AML-193 (cell line): ENCODE results near the gene MARCHF10.
A peak's percentile ranks its signal among the peaks of the same experiment; 100 is the strongest.

ENCODE experiments used
- DNase-seq, 2 experiments: peaks; one replicate each; lab custom pipeline; 2025; lab: John Stamatoyannopoulos, UW

MARCHF10 gene

DNA sequence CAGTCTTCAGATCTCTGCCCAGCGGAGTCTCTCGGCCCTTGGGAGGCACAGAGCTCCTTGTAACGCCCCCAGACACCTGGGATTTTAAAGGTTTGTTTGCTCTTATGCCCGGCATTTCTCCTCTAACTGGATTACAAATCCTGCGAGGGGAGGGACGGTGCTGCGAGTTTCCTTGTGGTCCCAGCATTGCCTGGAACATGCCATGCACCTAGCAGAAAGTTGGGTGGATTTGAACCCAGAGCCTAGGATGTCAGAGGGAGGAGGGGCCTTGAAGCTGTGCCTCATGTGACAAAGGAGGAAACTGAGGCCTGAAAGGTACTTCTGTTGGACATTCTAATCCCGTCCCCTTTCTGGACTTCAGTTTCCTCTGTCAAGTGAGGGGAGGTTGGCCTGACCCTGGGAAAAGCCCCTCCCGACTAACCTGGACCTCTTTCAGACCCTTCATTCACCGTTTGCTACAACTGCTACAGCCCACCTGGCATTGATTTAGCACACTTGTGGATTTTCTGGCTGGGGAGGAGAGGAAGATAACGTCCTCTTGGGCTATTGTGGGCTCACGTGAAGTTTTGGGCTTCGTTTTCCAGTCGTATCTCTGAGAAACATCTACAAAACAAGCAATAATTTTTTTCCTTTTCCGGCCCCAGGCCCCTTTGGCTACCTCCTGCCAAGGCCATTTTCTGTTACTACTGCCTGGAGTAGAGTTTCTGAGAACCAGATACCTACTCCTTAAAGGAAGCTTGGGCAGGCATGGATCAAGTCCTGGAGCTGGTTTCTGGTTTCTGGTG is 149.8 kb downstream of the MARCHF10 start:
- DNase-seq, result no peak

DNA sequence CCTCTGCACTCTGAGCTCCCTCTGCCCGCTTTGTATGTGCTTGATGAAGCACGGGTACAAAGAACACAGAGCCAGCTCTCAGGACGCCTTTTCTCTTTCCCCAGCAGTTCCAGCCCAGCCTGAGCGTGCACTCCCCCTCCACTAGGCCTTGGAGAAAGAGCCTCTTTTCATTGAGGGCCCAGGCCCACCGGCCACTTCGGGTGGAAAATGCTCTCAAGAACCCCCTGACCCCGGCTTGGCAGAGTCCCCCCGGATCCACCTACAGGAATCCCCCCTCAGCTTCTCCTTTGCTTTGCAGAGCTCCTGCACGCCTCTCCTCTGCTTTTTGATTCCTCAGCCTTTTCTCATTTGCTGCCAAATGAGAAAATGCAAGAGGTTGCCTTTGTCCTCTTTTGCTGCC is 150.4 kb downstream of the MARCHF10 start:
- no peak for DNase-seq

DNA sequence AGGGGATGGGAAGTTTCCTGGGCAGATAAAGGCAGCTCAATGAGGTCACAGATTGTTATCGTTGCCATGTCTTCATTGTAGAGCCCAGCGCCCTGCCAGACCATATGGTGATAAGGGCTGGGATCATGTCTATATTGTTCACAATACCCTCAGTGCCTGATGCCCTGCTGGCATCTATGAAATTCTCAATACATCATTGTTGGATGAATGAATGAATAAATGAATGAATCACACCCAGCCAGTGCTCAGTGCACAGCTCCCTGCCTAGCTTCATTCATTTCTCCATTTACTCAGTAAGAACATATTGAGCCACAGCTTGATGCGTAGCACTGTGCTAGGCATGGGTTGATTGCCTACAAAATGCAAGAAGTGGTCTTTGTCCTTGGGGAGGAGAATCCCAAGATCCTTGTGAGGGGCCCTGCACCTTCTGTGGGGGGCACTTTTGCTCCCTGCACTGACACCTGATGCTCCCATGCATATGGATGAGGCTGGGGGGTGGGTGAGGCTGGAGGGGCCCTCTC is 150.9 kb downstream of the MARCHF10 start:
- no peak for DNase-seq

DNA sequence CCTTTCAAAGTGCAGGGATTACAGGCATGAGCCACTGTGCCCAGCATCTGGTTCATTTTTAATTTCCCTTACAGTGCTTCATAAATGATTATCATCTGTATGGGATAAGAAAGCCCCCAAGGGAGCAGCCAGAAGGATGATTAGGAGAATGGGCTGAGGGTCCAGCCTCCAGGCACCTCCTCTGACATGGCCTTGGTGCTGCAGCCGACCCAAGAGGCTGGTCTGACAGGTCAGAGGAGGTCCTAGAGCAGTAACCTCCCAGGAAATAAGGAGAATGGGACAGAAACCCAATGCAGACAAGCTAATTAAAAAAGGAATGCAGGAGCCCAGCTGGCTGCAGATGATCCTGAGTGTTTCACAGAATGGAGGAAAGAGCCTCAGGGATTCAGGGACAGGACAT is 151.7 kb downstream of the MARCHF10 start:
- DNase-seq, result no peak

DNA sequence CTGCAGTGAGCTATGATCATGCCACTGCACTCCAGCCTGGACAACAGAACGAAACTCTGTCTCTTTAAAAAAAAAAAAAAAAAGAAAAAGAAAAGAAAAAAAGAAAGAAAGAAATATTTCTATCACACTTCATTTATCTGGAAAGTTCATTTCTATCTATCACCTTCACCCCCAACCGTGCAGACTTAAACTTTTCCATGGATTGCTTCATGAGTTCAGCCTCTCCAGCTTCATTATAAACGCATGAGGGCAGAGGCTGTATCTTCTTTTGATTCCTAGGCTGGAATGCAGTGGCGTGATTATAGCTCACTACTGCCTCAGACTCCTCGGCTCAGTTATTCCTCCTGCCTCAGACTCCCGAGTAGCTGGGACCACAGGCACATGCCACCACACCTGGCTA is 152.5 kb downstream of the MARCHF10 start:
- no peak for DNase-seq

DNA sequence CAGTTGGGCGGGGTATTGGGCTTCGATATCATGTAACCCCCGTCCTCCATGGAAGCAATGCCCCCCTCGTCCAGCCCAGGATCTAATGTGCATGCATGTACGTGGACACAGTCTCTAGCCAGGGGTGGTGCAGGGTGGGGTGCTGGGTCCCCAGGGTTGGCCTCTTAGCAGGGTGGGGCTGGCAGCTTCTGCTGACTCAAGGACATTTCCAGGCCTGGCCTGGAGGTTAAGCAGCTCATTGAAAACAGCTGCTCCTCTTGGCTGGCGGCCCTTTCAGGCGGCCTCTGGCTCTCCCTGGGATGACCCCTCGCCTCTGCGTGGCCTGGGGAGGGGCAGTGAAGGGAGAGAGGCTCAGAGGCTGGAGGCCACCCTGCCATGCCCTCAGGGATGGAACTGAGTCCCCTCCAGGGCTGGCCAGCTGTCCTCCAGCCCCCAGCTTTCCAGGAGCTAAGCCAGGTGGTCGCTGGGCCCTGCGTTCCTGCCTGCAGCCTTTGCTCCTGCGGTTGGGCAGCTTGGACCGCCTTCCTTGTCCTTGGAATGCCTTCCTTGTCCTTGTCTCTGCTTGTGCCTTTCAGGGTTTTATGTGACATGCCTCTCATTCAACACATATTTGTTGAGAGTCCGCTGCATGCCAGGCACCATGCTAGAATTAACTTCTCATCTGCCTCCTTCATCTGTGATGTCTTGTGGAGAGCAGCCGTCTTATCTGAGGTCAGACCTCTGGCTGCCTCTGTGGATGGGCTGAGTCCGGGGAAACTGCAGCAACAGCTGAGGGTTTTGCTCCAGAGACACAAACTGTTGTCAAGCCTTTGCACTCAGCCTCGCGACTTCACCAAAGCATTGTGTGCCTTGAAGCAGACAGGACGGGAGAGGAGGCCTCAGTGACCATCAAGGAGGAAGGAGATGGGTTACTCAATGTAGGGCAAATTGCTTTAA is 154.0 kb downstream of the MARCHF10 start:
- peak; percentile 68 to 72 for DNase-seq

DNA sequence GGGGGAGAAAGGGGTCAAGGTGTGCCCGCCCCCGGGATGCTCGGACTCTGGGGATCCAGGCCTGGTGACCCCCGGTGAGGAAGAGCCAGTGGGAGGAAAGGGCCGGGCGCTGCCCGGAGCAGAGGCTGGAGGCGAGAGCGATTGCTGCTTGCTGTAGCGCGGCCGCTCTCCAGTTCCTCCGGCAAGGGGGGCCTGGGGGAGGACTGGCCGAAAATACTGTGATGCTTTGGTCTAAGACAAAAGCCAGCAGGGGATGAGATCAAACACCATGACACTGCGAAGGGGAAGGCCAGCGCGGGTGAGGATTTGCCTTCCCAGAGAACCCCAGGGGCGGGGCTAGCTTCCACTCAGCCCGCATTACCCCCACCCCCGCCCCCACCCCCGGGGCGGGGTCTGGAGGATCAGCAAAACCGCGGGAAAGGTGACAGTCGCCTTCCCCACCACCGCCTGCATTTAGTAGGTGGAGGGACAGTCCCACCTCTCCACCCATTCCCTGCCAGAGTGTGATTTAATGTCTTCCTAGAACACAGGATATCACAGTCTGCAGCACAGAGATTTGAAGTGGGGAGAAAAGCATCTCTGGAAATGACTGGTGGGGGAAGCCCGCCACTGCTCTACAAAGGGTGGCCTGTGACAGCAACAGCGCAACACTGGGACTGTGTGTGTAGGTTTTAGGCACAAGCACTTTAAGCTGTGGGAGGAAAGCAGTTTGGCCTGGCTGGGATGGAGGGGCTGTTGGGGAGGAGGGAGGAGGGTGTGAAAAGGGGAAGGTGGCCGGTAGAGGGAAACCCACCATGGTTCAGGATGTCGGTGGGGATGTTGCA is 154.9 kb downstream of the MARCHF10 start:
- DNase-seq, result peak; percentile 39 to 43

DNA sequence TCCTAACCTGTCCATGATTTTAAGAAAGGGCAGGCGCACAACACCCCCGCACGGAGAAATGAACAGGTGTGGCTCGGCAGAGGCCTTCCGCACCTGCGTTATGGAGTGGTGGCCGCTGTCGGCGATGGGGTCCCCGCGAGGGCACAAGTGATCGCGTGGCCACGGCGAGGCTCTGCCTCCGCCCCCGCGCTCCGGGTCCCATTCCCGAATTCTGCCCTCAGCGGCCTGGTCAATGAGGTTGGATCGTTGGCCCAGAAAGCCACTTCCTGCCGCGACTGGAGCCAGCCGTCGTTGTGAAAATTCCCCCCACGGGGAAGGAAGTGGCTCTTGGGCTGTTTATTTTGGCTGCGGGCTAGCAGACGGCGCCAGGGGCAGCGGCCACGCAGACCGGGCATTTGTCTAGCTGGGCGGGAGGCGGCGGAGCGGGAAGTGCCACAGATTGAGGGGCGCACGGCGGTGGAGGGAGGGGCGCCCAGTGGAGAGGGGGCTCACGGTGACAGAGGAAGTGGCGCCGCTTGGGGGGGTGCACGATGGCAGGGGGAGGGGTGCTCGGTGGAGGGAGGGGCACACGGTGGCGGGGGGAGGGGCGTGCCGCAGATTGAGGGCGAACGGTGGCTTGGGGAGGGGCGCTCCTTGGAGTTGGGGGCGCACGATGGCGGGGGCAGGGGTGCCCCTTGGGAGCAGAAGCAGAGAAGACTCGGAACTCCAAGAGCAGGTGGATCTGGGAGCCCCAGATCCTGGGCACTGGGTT is 155.7 kb downstream of the MARCHF10 start:
- DNase-seq, result peak; percentile 90 to 92
